HUES6 (cell line): ENCODE data around the gene ADAMTSL1.

Experiments
- H3K27ac ChIP-seq: 2 replicates; pipeline ENCODE4 v1.7.0; 2013; ENCODE audit warnings: low read depth, mild to moderate bottlenecking, low read length, inconsistent platforms
- H3K27me3 ChIP-seq: 2 replicates; pipeline ENCODE4 v1.6.1; 2013; ENCODE audit warnings: low read length; ENCODE audit not compliant: control insufficient read depth, insufficient read depth
- H3K36me3 ChIP-seq: 2 replicates; pipeline ENCODE4 v1.6.1; 2013; ENCODE audit warnings: low read length; ENCODE audit not compliant: control insufficient read depth, insufficient read depth
- H3K4me1 ChIP-seq: 2 replicates; pipeline ENCODE4 v1.6.1; 2013; ENCODE audit warnings: low read length; ENCODE audit not compliant: control insufficient read depth, insufficient read depth
- H3K4me3 ChIP-seq: 2 replicates; pipeline ENCODE4 v1.5.1; 2013; ENCODE audit warnings: low read depth, low read length
- H3K9ac ChIP-seq: one replicate; pipeline ENCODE4 v1.6.1; 2013; ENCODE audit warnings: mild to moderate bottlenecking, low read length
- H3K9me3 ChIP-seq: 2 replicates; pipeline ENCODE4 v1.6.1; 2013; ENCODE audit warnings: low read depth, low read length; ENCODE audit not compliant: control insufficient read depth, insufficient read depth

The ADAMTSL1 gene

DNA sequence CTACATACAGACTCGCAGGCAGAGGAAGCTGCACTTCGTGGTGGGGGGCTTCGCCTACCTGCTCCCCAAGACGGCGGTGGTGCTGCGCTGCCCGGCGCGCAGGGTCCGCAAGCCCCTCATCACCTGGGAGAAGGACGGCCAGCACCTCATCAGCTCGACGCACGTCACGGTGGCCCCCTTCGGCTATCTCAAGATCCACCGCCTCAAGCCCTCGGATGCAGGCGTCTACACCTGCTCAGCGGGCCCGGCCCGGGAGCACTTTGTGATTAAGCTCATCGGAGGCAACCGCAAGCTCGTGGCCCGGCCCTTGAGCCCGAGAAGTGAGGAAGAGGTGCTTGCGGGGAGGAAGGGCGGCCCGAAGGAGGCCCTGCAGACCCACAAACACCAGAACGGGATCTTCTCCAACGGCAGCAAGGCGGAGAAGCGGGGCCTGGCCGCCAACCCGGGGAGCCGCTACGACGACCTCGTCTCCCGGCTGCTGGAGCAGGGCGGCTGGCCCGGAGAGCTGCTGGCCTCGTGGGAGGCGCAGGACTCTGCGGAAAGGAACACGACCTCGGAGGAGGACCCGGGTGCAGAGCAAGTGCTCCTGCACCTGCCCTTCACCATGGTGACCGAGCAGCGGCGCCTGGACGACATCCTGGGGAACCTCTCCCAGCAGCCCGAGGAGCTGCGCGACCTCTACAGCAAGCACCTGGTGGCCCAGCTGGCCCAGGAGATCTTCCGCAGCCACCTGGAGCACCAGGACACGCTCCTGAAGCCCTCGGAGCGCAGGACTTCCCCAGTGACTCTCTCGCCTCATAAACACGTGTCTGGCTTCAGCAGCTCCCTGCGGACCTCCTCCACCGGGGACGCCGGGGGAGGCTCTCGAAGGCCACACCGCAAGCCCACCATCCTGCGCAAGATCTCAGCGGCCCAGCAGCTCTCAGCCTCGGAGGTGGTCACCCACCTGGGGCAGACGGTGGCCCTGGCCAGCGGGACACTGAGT lies 303.2 kb downstream of the ADAMTSL1 start:
- Histone ChIP-seq H3K9me3 (no peaks in the 10 kb centered on the region), H3K36me3 (no peaks in the 10 kb centered on the region), H3K4me3 (no peak overlapping the region), H3K27ac (no peak overlapping the region), H3K4me1 (no peaks in the 10 kb centered on the region), H3K27me3 (no peaks in the 10 kb centered on the region), H3K9ac (no peak overlapping the region)

DNA sequence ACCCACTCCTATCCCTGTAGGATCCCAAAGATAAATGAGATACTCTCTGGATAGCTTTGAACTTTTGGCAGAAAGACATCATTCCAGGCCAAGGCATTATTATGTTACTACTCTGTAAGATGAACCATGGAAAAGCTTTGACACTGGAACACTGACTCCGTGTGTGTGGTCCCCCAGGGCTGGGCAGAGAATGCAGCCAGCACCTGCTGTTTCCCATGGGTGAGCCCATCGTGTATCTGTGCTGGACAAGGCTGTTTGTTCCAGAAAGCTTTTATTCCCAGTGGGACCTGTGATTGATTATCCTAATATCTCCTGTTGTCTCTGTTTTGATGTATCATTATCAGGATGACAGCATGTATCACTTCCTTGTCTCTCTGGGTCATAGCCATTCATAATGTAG lies 304.2 kb downstream of the ADAMTSL1 start:
- Histone ChIP-seq H3K27ac (no peak overlapping the region), H3K36me3 (no peaks in the 10 kb centered on the region), H3K4me1 (no peaks in the 10 kb centered on the region)

DNA sequence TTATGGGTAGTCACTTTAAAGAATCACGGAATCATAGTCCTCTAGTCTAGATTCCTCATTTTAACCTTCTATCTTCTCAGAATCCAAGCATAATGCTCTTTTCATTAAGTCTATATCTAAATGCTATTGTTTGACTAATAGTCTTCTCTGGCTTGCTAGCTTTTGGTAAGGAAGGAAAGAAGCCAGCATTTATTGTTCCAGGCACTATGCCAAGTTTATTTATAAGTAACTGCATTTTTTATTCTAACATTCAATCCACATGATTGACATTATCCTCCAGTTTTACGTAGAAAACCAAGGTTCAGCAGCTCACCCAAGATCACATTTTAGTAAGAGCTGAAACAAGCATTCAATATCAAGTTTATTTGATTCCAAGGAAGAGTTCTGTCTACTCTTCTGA lies 304.9 kb downstream of the ADAMTSL1 start:
- Histone ChIP-seq H3K27ac (no peak overlapping the region), H3K9me3 (no peaks in the 10 kb centered on the region), H3K36me3 (no peaks in the 10 kb centered on the region), H3K4me3 (no peak overlapping the region), H3K27me3 (no peaks in the 10 kb centered on the region), H3K9ac (no peak overlapping the region), H3K4me1 (no peaks in the 10 kb centered on the region)

More for the DNA sequence above, 304.2 kb downstream of the ADAMTSL1 start:
- no peaks in the 10 kb centered on the region for H3K9me3 ChIP-seq
- no peak overlapping the region for H3K9ac ChIP-seq
- H3K27me3 ChIP-seq, result no peaks in the 10 kb centered on the region
- no peak overlapping the region for H3K4me3 ChIP-seq

DNA sequence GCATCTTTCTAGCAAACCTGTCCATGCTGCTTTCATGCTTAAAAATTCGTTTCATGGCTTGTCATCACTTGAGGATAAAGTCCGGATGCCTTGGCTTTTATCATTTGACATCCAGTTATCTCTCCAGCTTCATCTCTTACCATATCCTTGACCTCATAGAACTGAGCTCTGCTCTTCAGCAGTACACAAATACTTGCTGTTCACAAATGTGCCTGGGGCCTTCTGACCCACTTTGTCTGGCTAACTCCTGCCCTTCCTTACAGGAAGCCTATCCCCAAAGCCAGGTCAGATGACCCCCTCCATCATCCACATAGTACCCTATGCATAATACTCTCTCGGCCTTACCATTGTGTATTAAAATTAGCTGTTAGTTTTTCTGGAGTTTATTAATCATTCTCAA lies 310.0 kb downstream of the ADAMTSL1 start:
- Histone ChIP-seq H3K9ac (no peak overlapping the region), H3K4me3 (no peak overlapping the region), H3K36me3 (no peaks in the 10 kb centered on the region), H3K27ac (no peak overlapping the region), H3K27me3 (no peaks in the 10 kb centered on the region), H3K4me1 (no peaks in the 10 kb centered on the region), H3K9me3 (no peaks in the 10 kb centered on the region)

DNA sequence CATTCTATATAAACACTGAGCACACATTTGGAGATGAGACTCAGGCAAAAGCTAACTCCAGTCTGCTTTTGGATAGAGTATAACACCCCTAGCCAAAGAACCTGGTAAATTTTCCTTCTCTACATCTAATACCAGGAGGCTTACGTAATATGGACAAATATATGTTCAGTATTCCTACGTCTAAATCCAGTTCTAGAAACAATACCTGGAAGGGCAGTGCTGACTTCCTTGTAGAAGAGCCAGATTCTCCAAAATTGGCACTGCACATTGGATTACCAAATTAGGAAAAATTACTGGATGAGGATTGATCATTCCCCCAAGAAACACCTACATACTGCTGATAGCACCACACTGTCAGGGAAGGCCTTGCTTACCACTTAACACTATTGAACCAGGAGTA lies 311.7 kb downstream of the ADAMTSL1 start:
- Histone ChIP-seq H3K4me1 (no peaks in the 10 kb centered on the region), H3K27me3 (no peaks in the 10 kb centered on the region), H3K9ac (no peak overlapping the region)

DNA sequence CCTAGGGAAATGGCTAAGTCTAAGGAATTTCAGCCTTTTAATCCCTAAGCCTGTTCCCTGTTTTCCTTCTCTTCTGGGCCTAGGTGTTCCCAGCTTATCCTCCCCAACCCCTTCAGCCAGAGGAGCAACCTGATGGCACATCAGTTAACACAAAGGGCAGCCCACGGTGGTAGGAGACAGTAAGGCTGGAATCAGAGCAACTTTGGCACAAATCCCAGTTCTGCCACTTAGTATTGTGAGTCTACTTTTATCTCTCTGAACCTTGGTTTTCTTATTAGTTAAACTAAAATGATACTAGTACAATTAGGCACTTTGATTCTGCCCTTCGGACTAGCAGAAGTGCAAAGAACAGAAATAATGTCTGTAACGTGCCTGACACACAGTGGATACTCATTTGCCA lies 312.2 kb downstream of the ADAMTSL1 start:
- no peak overlapping the region for H3K9ac ChIP-seq
- no peak overlapping the region for H3K4me3 ChIP-seq
- no peak overlapping the region for H3K27ac ChIP-seq
- no peaks in the 10 kb centered on the region for H3K4me1 ChIP-seq
- no peaks in the 10 kb centered on the region for H3K27me3 ChIP-seq
- H3K36me3 ChIP-seq, result no peaks in the 10 kb centered on the region
- H3K9me3 ChIP-seq, result no peaks in the 10 kb centered on the region

More for the DNA sequence above, 311.7 kb downstream of the ADAMTSL1 start:
- no peak overlapping the region for H3K4me3 ChIP-seq
- H3K9me3 ChIP-seq, result no peaks in the 10 kb centered on the region
- H3K27ac ChIP-seq, result no peak overlapping the region
- no peaks in the 10 kb centered on the region for H3K36me3 ChIP-seq

DNA sequence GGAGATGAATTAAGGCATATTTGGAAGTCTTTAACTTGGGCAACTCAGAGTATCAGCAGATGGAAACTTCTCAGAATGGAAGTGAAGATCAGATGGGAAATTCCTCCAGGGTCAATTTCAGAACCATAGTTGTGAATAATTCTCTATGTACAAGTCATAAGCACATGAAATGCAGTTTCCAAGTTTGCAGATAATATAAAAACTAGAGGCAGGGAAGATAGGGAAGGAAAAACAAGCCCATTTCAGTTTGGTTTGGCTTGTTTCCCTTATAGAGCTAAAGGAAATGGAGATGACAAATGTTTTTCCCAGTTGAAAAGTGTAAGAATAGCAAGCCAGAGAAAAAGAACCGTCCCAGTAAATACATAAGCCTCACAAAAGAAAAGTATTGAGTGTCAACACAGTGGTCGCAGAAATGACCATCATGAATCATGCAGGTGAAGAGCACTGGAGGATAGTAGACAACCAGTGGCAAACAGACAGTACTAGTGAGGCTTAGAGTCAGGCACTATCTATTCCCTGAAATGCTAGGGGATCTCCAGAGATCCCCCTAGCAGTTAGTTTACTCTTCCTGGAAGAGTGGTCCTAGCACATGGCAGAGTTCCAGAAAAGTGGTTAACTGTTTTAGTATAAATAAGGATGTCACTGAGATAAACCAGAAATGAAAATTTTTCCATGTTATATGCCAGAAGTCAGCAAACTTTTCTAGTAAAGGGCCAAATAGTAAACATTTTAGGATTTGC lies 313.1 kb downstream of the ADAMTSL1 start:
- no peaks in the 10 kb centered on the region for H3K9me3 ChIP-seq
- no peaks in the 10 kb centered on the region for H3K27me3 ChIP-seq
- H3K4me3 ChIP-seq, result no peak overlapping the region
- no peaks in the 10 kb centered on the region for H3K36me3 ChIP-seq
- H3K9ac ChIP-seq, result no peak overlapping the region
- H3K4me1 ChIP-seq, result no peaks in the 10 kb centered on the region
- H3K27ac ChIP-seq, result no peak overlapping the region

DNA sequence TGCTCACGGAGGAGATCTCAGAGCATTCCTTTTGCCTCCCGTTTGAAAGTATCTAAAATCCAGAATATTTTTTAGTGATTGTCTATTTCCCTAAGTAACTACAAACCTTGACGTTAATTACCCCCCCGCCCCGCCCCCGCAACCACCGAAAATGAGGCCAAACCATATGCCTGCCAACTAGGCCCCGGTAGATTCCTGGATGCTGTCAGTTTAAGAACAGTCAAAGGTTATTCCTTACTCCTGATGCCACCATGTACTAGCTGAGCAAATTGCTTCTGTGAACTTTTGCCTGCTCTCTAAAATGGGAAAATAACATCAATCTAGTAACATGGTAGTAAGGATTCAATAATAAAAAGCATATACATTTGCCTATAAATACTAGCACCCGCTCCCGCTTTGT lies 314.3 kb downstream of the ADAMTSL1 start:
- Histone ChIP-seq H3K27me3 (no peaks in the 10 kb centered on the region), H3K9ac (no peak overlapping the region), H3K4me1 (no peaks in the 10 kb centered on the region)

DNA sequence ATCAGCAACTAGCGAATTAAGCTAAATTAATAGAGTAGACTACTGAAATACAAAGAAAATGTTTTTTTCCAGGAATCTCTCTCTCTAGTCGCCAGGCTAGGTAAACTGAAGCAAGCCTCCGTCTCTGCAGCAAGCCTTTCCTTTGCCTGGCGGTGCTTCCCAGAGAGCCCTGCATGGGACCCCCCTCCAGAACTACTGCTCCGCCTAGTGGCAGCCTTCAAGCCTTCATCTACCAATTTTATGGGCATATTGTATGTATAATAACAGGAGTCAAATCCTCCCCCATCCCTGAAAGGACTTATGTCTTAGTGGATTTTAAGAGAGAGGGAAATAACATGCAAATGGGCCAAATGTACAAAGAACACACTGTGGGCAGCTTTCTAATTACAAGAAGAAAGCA lies 317.1 kb downstream of the ADAMTSL1 start:
- Histone ChIP-seq H3K27ac (no peak overlapping the region), H3K27me3 (no peaks in the 10 kb centered on the region), H3K9me3 (no peaks in the 10 kb centered on the region), H3K36me3 (no peaks in the 10 kb centered on the region), H3K4me3 (no peak overlapping the region), H3K9ac (no peak overlapping the region), H3K4me1 (no peaks in the 10 kb centered on the region)

More for the DNA sequence above, 314.3 kb downstream of the ADAMTSL1 start:
- no peak overlapping the region for H3K27ac ChIP-seq
- no peak overlapping the region for H3K4me3 ChIP-seq
- H3K9me3 ChIP-seq, result no peaks in the 10 kb centered on the region
- H3K36me3 ChIP-seq, result no peaks in the 10 kb centered on the region

DNA sequence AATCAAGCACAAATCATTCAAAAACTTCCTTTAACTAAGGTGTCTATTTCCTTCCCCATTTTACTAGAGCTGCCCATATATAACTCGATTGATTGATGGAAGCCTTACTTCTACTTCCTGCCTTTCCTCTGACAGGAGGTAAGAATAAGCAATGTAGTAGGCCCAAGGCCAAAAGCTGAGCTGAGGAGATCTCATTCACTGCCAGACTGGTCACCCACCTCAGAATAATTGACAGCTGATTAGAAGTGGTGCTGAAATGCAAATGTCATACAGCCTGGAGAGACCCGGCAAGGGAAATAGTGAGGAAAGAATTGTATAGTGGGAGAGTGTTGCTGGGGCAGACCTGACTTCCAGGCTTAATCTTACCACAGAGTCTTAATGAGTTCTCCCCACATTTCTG lies 319.2 kb downstream of the ADAMTSL1 start:
- no peak overlapping the region for H3K4me3 ChIP-seq
- no peaks in the 10 kb centered on the region for H3K36me3 ChIP-seq
- H3K9me3 ChIP-seq, result no peaks in the 10 kb centered on the region
- no peaks in the 10 kb centered on the region for H3K4me1 ChIP-seq
- H3K27ac ChIP-seq, result no peak overlapping the region
- no peak overlapping the region for H3K9ac ChIP-seq
- H3K27me3 ChIP-seq, result no peaks in the 10 kb centered on the region
